ENCODE results near the gene VPS51. TPM values are rescaled to one million over a fixed set of nuclear protein-coding genes. Genes with fewer than 3 reads are reported as not detected.

The VPS51 gene
- total RNA-seq, 1 experiment from 2014 or later = 89.5 TPM

- ChIA-PET POLR2A (interaction anchor here (1.2 kb wide), 1 partner anchor 44 kb away, joined by 3 read pairs; the partner anchor contains the start of gene SPDYC), RAD21 (ENCODE audit: low non-redundant PET in 1 of 2, low total read pairs in 2 of 2, uncharacterized antibody in 2 of 2, unreplicated experiment in 2 of 2) (no interaction called here), CTCF (no interaction called here)
- H4K20me1 ChIP-seq (ENCODE audit: insufficient read depth) = no peaks in the 10 kb centered on the region; the same call in 1 of the 2 replicates
- no peak for TF ChIP-seq CEBPB (IDR thresholded peaks at IDR 0.05; ENCODE audit: low read depth)
- TF ChIP-seq POLR2AphosphoS5 (IDR thresholded peaks at IDR 0.05; ENCODE audit: low read depth, low read length) = no peak; the same call in 1 of the 2 replicates
- TF ChIP-seq RAD21 (IDR thresholded peaks at IDR 0.05; ENCODE audit: low read depth) = no peak
- TF ChIP-seq ZBTB33 (IDR thresholded peaks at IDR 0.05; ENCODE audit: extremely low read depth, insufficient replicate concordance, low read length) = no peak
- no peak for TF ChIP-seq SIN3A (IDR thresholded peaks at IDR 0.05; ENCODE audit: low read depth)
- no peak for TF ChIP-seq EZH2phosphoT487 (IDR thresholded peaks at IDR 0.05; ENCODE audit: borderline replicate concordance)
- no peak for TF ChIP-seq TCF7L2 (IDR thresholded peaks at IDR 0.05; ENCODE audit: borderline replicate concordance, extremely low read depth, insufficient read depth, insufficient read length)
- no peak for TF ChIP-seq ZNF274 (IDR thresholded peaks at IDR 0.05; ENCODE audit: low read depth, low read length)
- no peak for TF ChIP-seq ZFX (IDR thresholded peaks at IDR 0.05)
- TF ChIP-seq ELF1 (IDR thresholded peaks at IDR 0.05; ENCODE audit: borderline replicate concordance, low read depth) = no peak
- no peak for TF ChIP-seq SP1 (IDR thresholded peaks at IDR 0.05; ENCODE audit: low read depth)
- no peak for TF ChIP-seq POLR2A (IDR thresholded peaks at IDR 0.05; ENCODE audit: borderline replicate concordance, extremely low read depth, insufficient read depth, insufficient read length)
- no peak for TF ChIP-seq EGR1 (IDR thresholded peaks at IDR 0.05; ENCODE audit: low read depth)
- TF ChIP-seq EZH2 (IDR thresholded peaks at IDR 0.05) = no peak
- TF ChIP-seq ATF3 (IDR thresholded peaks at IDR 0.05) = no peak
- no peak for TF ChIP-seq JUND (IDR thresholded peaks at IDR 0.05)
- TF ChIP-seq CBX3 (IDR thresholded peaks at IDR 0.05; ENCODE audit: low read depth) = no peak
- intact Hi-C loops (cut with micrococcal nuclease) = no loop called here
- peaks cover 27 to 62% of the 10 kb centered on the region in 2 experiments for H3K36me3 ChIP-seq (ENCODE audit: control insufficient read depth in 1 of 2, insufficient read depth in 2 of 2, low read length in 2 of 2)
- peaks cover 50% of the 10 kb centered on the region for H3K79me2 ChIP-seq (ENCODE audit: insufficient read depth, low read length)
- no peak overlapping the region for H3K9ac ChIP-seq (ENCODE audit: low read length)
- no peaks in the 10 kb centered on the region for H3K27me3 ChIP-seq (ENCODE audit: insufficient read depth, low read length)
- no peak overlapping the region for H3K4me2 ChIP-seq (ENCODE audit: low read length)
- DNase-seq (ENCODE audit: low read depth, low spot score) = no peak
- no TSS peak for BruUV-seq (replicated peaks)
- no peaks in the 10 kb centered on the region for H3K9me3 ChIP-seq (ENCODE audit: control insufficient read depth in 1 of 2, insufficient read depth in 1 of 2, low read depth in 1 of 2, low read length in 2 of 2)
- no peak overlapping the region for H3K4me3 ChIP-seq (replicated peaks in 1 of 2; ENCODE audit: low read depth in 1 of 2, low read length in 2 of 2)
- no peak overlapping the region for H3K27ac ChIP-seq (ENCODE audit: low read depth, low read length)
- no peaks in the 10 kb centered on the region for H3K9me2 ChIP-seq (ENCODE audit: insufficient read depth)
- H2AFZ ChIP-seq (ENCODE audit: low read depth, low read length, poor library complexity, severe bottlenecking) = no peak overlapping the region
- ATAC-seq = no peak
- H3K4me1 ChIP-seq (ENCODE audit: control insufficient read depth in 1 of 2, insufficient read depth in 2 of 2, low read length in 2 of 2) = peaks cover 9 to 15% of the 10 kb centered on the region in 2 experiments; a peak in 3 of 4 replicates
These were observed 29.4 kb downstream of the VPS51 start for GRCh38 chr11:65125197-65126056.

Data from HCT116 (cell line).